ENCODE data around the gene DDX1. TPM values are rescaled to one million over a fixed set of nuclear protein-coding genes. Genes with fewer than 3 reads are reported as not detected.

DDX1 gene
- total RNA-seq, 2 donors from 2014 or later = 116 to 126 TPM

- no peak for TF ChIP-seq CTCF (conservative IDR thresholded peaks at IDR 0.05)
- H3K27ac ChIP-seq (ENCODE audit: low read depth, low read length) = no peak overlapping the region
- WGBS, 2 experiments (ENCODE audit: insufficient coverage in 1 of 2, insufficient read length in 1 of 2) = 87 to 94% methylated on average over 3 to 4 of the region's 4 CpGs
- no peaks in the 10 kb centered on the region for H3K27me3 ChIP-seq (ENCODE audit: control insufficient read depth, insufficient read depth, low read length, poor library complexity, severe bottlenecking)
- no peak overlapping the region for H3K9ac ChIP-seq (ENCODE audit: extremely low read depth, low read length, poor library complexity, severe bottlenecking)
- Mint-ChIP-seq H3K9me3 (peaks cover under 1% of the 10 kb centered on the region), H3K4me1 (no peaks in the 10 kb centered on the region), H3K27ac (no peak overlapping the region), H3K36me3 (ENCODE audit: low read depth) (no peaks in the 10 kb centered on the region), H3K27me3 (ENCODE audit: insufficient read depth) (no peaks in the 10 kb centered on the region), H3K4me3 (no peak overlapping the region)
- no peak overlapping the region for H3K4me3 ChIP-seq (ENCODE audit: low read length)
- no peaks in the 10 kb centered on the region for H3K36me3 ChIP-seq (ENCODE audit: control insufficient read depth, insufficient read depth, low read length)
- H3K9me3 ChIP-seq (ENCODE audit: control insufficient read depth, low read length) = no peaks in the 10 kb centered on the region
- no peak for DNase-seq
- H3K4me1 ChIP-seq (ENCODE audit: control insufficient read depth, insufficient read depth, low read length) = no peaks in the 10 kb centered on the region
Measured at GRCh38 chr2:15658911-15659310, 67.2 kb downstream of the DDX1 start.

- no peak overlapping the region for H3K27ac Mint-ChIP-seq
- 92 to 96% methylated on average over 4 to 6 of the region's 6 CpGs for WGBS, 2 experiments (ENCODE audit: insufficient coverage in 1 of 2, insufficient read length in 1 of 2)
- H3K4me3 Mint-ChIP-seq = no peak overlapping the region
- TF ChIP-seq CTCF (conservative IDR thresholded peaks at IDR 0.05) = peak; percentile 27
- no peaks in the 10 kb centered on the region for H3K4me1 ChIP-seq (ENCODE audit: control insufficient read depth, insufficient read depth, low read length)
- H3K4me3 ChIP-seq (ENCODE audit: low read length) = no peak overlapping the region
- H3K36me3 Mint-ChIP-seq (ENCODE audit: low read depth) = no peaks in the 10 kb centered on the region
- DNase-seq = no peak
- no peak overlapping the region for H3K9ac ChIP-seq (ENCODE audit: extremely low read depth, low read length, poor library complexity, severe bottlenecking)
- no peaks in the 10 kb centered on the region for H3K36me3 ChIP-seq (ENCODE audit: control insufficient read depth, insufficient read depth, low read length)
- H3K27ac ChIP-seq (ENCODE audit: low read depth, low read length) = no peak overlapping the region
- H3K27me3 ChIP-seq (ENCODE audit: control insufficient read depth, insufficient read depth, low read length, poor library complexity, severe bottlenecking) = no peaks in the 10 kb centered on the region
- H3K4me1 Mint-ChIP-seq = no peaks in the 10 kb centered on the region
- no peaks in the 10 kb centered on the region for H3K27me3 Mint-ChIP-seq (ENCODE audit: insufficient read depth)
- H3K9me3 Mint-ChIP-seq = peaks cover 3% of the 10 kb centered on the region
- no peaks in the 10 kb centered on the region for H3K9me3 ChIP-seq (ENCODE audit: control insufficient read depth, low read length)
Measured at GRCh38 chr2:15660491-15661294, 69.0 kb downstream of the DDX1 start.

DNA sequence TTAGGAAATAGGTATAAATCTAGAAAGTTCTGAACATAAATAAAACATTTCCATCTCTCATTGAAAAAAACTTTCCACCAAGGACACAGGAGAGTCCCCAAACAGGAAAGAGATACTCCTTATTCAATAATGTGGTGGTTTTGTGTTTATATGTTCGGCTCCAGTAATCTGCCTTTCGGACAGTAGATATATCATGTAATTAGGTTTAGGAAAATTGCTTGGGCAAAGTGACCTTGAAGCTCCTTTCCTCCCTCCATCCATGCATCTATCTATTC, 69.6 kb downstream of the DDX1 start:
- Histone ChIP-seq H3K4me1 (ENCODE audit: control insufficient read depth, insufficient read depth, low read length) (no peaks in the 10 kb centered on the region), H3K4me3 (ENCODE audit: low read length) (no peak overlapping the region), H3K36me3 (ENCODE audit: control insufficient read depth, insufficient read depth, low read length) (no peaks in the 10 kb centered on the region), H3K27ac (ENCODE audit: low read depth, low read length) (no peak overlapping the region), H3K27me3 (ENCODE audit: control insufficient read depth, insufficient read depth, low read length, poor library complexity, severe bottlenecking) (no peaks in the 10 kb centered on the region), H3K9ac (ENCODE audit: extremely low read depth, low read length, poor library complexity, severe bottlenecking) (no peak overlapping the region), H3K9me3 (ENCODE audit: control insufficient read depth, low read length) (no peaks in the 10 kb centered on the region)
- Mint-ChIP-seq H3K4me1 (no peaks in the 10 kb centered on the region), H3K27ac (no peak overlapping the region), H3K36me3 (ENCODE audit: low read depth) (no peaks in the 10 kb centered on the region), H3K4me3 (no peak overlapping the region), H3K27me3 (ENCODE audit: insufficient read depth) (no peaks in the 10 kb centered on the region), H3K9me3 (peaks cover 3% of the 10 kb centered on the region)
- TF ChIP-seq CTCF (conservative IDR thresholded peaks at IDR 0.05) = no peak
- DNase-seq = no peak
- 100% methylated on average over 1 of the region's 2 CpGs; no CpG with 5 or more reads in 1 of the 2 experiments for WGBS, 2 experiments (ENCODE audit: insufficient coverage in 1 of 2, insufficient read length in 1 of 2)

Data from endodermal cell (in vitro differentiated cells).